HepG2 (cell line): ENCODE measurements around the gene SLIT1.

ENCODE experiments used
- YY1 ChIP-seq: IDR thresholded peaks from 2 replicates; pipeline ENCODE4 v1.6.1; 2011; ENCODE audit warnings: low read length, low read depth, moderate library complexity, mild to moderate bottlenecking; ENCODE audit not compliant: insufficient read depth, insufficient replicate concordance
- ZNF609 ChIP-seq: sonication (generic); formaldehyde crosslinking; IDR thresholded peaks from 2 replicates; pipeline ENCODE4 v1.4.0; 2020; ENCODE audit warnings: mild to moderate bottlenecking, missing genetic modification reagents, borderline replicate concordance

- no peak for TF ChIP-seq ZNF609 (CRISPR knock-in tag)
- TF ChIP-seq YY1, result no peak
Measured at GRCh38 chr10:97169063-97169462, 16.7 kb downstream of the SLIT1 start.
